SU-DHL-6 (cell line): ENCODE results near the gene SCUBE1.

Experiments used
- CTCF ChIP-seq: fragments of 200-600 bp; sonication (generic); IDR thresholded peaks from one replicate; pipeline ENCODE4 v1.5.1; 2017; ENCODE audit warnings: antibody characterized with exemption, mild to moderate bottlenecking, low read length, moderate library complexity; ENCODE audit not compliant: insufficient read depth, poor library complexity, severe bottlenecking
- EZH2phosphoT487 ChIP-seq: fragments of 200-600 bp; sonication (generic), shearing (Covaris generic); conservative IDR thresholded peaks from 2 replicates; pipeline ENCODE4 v1.6.1; 2018; ENCODE audit warnings: mild to moderate bottlenecking, antibody characterized with exemption, low read length, moderate library complexity, mixed read lengths

GRCh38 chr22:43239956-43240355, 103.2 kb downstream of the SCUBE1 start:
- TF ChIP-seq CTCF, result no peak
- no peak for TF ChIP-seq EZH2phosphoT487
